ENCODE measurements around the gene CRACDL. TPM values are rescaled to one million over a fixed set of nuclear protein-coding genes. Genes with fewer than 3 reads are reported as not detected.
"Not testable (repeated sequence)": the region's sequence is repeated elsewhere in the genome, so short reads cannot be mapped to it uniquely, and the experiment has no call there.

CRACDL gene
- polyA plus RNA-seq, 1 donor, result 1.1 TPM

- no peak for DNase-seq (ENCODE audit: low read depth)
Measured at GRCh38 chr2:98882971-98883779, 52.9 kb downstream of the CRACDL start.

GRCh38 chr2:98882368-98882767, 53.7 kb downstream of the CRACDL start:
- no peak for DNase-seq (ENCODE audit: low read depth)

- DNase-seq (ENCODE audit: low read depth), result no peak
Measured at GRCh38 chr2:98881153-98881650, 54.8 kb downstream of the CRACDL start.

GRCh38 chr2:98880266-98881152, 55.5 kb downstream of the CRACDL start:
- no peak for DNase-seq (ENCODE audit: low read depth)

DNA sequence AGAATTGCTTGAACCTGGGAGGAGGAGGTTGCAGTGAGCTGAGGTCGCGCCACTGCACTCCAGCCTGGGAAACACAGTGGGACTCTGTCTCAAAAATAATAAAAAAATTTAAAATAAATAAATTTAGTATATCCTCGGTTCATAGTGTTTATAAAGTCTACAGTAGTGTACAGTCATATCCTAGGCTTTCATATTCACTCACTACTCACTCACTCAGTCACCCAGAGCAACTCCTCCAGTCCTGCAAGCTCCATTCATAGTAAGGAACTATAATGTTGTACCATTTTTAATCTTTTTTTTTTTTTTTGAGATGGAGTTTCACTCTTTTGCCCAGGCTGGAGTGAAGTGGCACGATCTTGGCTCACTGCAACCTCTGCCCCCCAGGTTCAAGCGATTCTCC, 58.4 kb downstream of the CRACDL start:
- not testable (repeated sequence) for DNase-seq (ENCODE audit: low read depth)

DNA sequence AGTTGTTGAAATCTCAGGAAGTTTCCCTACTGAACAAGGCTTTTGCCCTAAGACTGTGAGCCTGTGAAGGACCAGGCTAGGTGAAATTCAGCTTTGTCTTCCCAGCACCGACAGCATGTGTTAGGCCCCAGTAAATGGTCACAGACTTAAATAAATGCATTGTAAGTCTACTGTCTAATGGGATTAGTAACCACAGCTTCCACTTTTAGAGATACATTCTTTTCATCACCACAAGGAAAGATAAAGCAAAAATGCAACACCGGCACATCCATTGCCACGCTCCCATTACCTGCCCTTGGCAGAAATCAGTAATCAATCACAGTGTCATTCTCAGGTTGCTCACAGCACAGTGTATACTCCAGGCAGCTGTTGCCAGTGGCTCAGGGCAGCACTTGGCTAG, 59.3 kb downstream of the CRACDL start:
- DNase-seq (ENCODE audit: low read depth), result no peak

DNA sequence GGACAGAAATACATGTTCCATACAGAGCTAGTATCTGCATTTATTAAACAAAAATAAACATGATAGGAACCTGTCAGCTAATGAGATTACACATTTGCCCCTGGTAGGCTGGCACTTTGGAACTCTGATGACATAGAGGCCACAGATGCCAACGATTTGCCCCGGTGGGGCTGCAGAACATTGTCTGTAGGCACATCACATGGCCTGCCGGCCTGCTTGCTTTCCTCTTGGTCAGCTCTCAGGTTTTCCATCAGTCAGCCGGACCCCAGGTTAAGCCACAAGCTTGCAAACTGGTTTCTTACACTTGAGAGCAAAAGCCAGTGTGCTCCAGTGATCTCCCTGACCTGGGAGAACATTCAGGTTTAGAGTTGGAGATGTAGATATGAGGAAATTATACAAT, 60.3 kb downstream of the CRACDL start:
- no peak for DNase-seq (ENCODE audit: low read depth)

- DNase-seq (ENCODE audit: low read depth), result no peak
Measured at GRCh38 chr2:98875081-98875728, 60.8 kb downstream of the CRACDL start.

- no peak for DNase-seq (ENCODE audit: low read depth)
Measured at GRCh38 chr2:98874186-98874689, 61.8 kb downstream of the CRACDL start.

- DNase-seq (ENCODE audit: low read depth), result no peak
Measured at GRCh38 chr2:98872526-98872925, 63.5 kb downstream of the CRACDL start.

DNA sequence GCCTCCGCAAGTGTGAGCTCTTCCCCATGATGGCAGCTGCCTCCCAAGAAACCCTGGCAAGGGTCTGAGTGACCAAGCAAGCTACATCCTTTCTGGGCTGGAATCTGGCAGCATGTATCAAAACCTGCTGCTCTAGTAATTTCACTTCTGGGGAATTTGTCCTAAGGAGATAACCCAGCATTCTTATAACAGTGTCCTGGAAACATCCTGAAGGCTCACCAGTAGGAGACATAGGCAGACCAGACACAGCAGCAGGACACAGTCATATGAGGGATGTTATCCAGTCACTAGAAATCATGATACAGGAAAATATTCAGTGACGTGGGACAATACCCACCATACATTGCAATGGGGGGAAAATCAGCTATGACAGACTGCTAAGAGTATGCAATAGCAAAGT, 64.5 kb downstream of the CRACDL start:
- DNase-seq (ENCODE audit: low read depth), result no peak

GRCh38 chr2:98870516-98871158, 65.4 kb downstream of the CRACDL start:
- no peak for DNase-seq (ENCODE audit: low read depth)

- no peak for DNase-seq (ENCODE audit: low read depth)
Measured at GRCh38 chr2:98869870-98870269, 66.2 kb downstream of the CRACDL start.

- no peak for DNase-seq (ENCODE audit: low read depth)
Measured at GRCh38 chr2:98869272-98869641, 66.8 kb downstream of the CRACDL start.

DNA sequence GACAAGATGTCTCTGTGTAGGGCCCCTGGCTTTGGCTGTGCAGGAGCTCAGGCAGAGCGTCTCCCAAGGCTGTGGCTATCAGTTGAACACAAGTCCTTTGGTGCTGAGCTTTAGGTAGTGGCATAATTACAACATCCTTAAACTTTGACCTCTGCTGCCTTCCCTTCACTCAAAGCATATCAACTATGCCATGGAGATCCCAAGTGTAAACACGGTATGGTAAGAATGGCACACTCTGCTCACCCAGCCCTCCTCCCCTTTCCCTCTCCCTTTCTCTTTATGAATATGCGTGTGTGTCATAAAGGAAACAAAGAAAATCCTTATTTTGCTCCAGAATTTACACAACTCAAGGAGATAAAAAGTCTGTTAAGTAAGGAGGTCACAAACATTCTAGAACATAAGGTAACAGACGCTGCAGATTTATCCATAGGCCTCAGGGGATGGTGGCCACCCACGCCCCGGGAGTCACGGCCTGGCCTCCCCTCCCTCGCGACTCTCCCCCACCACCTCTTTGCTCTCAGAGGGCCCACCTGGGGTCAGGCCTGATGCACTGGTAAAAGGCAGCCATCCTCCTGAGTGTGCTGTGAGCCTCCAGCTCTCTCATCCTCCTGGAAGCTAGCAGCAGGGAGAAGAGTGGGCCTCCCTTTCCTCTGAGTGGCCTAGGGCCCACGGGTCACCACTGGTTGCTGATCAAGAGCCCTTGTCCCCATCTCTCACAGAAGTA, 67.3 kb downstream of the CRACDL start:
- no peak for DNase-seq (ENCODE audit: low read depth)

- DNase-seq (ENCODE audit: low read depth), result no peak
Measured at GRCh38 chr2:98867539-98868309, 68.3 kb downstream of the CRACDL start.

- DNase-seq (ENCODE audit: low read depth), result no peak
Measured at GRCh38 chr2:98866033-98866432, 70.0 kb downstream of the CRACDL start.

- no peak for DNase-seq (ENCODE audit: low read depth)
Measured at GRCh38 chr2:98861601-98862000, 74.4 kb downstream of the CRACDL start.

DNA sequence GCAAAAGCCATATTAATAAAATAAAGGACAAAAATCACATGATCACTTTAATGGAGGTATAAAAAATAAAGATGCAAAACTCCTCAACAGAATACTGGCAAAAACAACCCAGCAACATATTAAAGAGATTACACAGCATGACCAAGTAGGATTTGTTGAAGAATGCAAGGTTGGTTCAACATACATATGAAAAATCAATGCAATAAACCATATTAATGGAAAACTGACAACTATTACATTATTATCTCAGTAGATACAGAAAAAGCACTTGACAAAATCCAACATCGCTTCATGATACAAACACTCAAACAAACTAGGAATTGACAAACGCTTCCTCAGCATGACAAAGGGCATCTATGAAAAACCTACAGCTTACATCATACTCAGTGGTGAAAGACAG, 76.7 kb downstream of the CRACDL start:
- no peak for DNase-seq (ENCODE audit: low read depth)

DNA sequence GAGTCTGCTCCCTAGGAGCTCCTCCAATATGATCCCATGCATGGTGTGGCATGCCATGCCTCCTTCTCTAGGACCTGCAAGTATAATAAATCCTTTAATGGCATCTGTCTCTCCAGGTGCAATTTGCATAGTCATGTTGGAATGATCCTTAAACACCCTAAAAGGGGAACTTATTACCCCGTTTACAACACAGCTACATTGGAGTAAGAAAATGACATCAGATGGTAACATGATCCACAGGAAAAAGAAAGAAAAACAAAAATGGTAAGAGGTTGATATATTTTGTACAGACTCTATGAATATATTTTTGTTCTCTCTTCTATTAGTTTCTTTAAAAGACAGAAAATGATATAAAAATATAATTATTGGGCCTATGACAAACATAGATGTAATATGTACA, 79.0 kb downstream of the CRACDL start:
- no peak for DNase-seq (ENCODE audit: low read depth)
